ENCODE measurements around the gene SASH1. TPM values are rescaled to one million over a fixed set of nuclear protein-coding genes. Genes with fewer than 3 reads are reported as not detected.
"Not testable (repeated sequence)": the region's sequence is repeated elsewhere in the genome, so short reads cannot be mapped to it uniquely, and the experiment has no call there.

SASH1 gene
- total RNA-seq, 1 experiment from 2014 or later = 33.8 TPM

DNA sequence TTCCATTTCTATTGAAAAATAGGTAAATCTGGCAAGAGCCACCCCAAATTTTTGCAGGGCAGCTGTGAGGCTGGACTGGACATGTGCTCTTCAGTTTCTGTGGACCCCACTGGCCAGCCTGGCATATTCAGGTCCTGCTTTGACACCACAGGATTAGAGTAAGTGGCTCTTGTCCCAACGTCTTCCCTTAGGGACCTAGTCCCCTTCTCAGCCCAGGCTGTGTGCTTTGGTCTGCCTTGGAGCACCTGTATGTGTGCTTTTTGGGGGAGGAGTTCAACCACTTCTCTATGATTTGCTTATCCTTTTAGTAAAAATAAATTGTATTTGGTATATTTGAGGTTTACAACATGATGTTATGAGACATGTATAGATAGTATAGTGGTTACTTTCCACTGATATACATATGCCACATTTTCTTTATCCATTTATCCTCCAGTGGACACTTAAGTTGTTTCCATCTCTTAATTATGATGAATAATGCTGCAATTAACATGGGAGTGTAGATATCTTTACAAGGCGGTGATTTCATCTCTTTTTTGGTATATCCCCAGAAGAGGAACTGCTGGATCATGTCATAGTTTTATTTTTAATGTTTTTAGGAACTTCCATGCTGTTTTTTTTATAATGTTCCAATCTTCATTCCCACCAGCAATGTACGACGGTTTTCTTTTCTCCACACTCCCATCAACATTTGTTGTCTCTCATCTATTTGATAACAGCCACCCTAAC lies 236.4 kb downstream of the SASH1 start:
- 0 out of 2 replicates have a peak, but pooled peaks cover 2% of the 10 kb centered on the region for H3K9me3 ChIP-seq (replicated peaks)
- no peaks in the 10 kb centered on the region for H3K36me3 ChIP-seq
- no peaks in the 10 kb centered on the region for H3K27me3 ChIP-seq
- peaks cover 7% of the 10 kb centered on the region; the same call in 1 of the 2 replicates for H3K4me1 ChIP-seq
- peak in 1 of 2 experiments; percentile 31 for DNase-seq
- no peak overlapping the region for H3K4me3 ChIP-seq
- H3K27ac ChIP-seq = no peak overlapping the region

DNA sequence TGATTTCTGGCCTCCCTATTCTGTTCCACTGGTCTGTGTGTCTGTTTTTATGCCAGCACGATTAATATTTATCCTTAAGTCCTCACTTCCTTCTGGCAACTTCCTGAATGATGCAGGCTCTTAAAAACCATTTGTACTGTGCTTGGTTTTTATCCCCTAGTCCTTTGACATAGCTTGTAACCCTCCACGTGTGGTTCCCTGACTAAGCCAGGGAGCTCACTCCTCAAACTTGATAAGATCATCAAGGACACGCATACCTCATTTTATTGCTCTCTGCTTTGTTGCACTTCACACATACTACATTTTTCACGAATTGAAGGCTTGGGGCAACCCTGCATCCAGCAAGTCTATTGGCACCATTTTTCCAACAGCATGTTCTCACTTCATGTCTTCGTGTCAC lies 237.8 kb downstream of the SASH1 start:
- Histone ChIP-seq H3K4me3 (no peak overlapping the region), H3K27ac (no peak overlapping the region), H3K27me3 (no peaks in the 10 kb centered on the region), H3K9me3 (replicated peaks) (peaks cover 3% of the 10 kb centered on the region; the same call in 1 of the 2 replicates), H3K4me1 (peaks cover 7% of the 10 kb centered on the region; the same call in 1 of the 2 replicates), H3K36me3 (no peaks in the 10 kb centered on the region)
- DNase-seq = no peak

DNA sequence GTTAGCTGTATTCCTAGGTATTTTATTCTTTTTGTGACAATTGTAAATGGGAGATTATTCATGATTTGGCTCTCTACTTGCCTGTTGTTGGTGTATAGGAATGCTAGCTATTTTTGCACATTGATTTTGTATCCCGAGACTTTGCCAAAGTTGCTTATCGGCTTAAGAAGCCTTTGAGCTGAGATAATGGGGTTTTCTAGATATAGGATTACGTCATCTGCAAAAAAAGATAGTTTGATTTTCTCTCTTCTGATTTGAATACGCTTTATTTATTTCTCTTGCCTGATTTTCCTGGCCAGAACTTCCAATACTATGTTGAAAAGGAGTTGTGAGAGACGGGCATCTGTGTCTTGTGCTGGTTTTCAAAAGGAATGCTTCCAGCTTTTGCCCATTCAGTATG lies 241.0 kb downstream of the SASH1 start:
- H3K36me3 ChIP-seq = no peaks in the 10 kb centered on the region
- H3K27me3 ChIP-seq = no peaks in the 10 kb centered on the region
- H3K4me1 ChIP-seq = peaks cover 7% of the 10 kb centered on the region; the same call in 1 of the 2 replicates
- DNase-seq = no peak
- H3K9me3 ChIP-seq (replicated peaks) = peaks cover 8% of the 10 kb centered on the region
- no peak overlapping the region for H3K27ac ChIP-seq
- no peak overlapping the region for H3K4me3 ChIP-seq

DNA sequence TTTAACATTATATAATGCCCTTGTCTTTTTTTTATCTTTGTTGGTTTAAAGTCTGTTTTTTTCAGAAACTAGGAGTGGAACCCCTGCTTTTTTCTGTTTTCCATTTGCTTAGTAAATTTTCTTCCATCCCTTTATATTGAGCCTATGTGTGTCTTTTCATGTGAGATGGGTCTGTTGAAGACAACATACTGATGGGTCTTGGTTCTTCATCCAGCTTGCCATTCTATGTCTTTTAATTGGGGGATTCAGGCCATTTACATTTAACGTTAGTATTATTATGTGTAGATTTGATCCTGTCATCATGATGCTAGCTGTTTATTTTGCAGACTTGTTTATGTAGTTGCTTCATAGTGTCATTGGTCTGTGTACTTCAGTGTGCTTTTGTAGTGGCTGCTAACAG lies 243.0 kb downstream of the SASH1 start:
- DNase-seq; H3K4me1 ChIP-seq; H3K9me3 ChIP-seq (replicated peaks); H3K36me3 ChIP-seq; H3K4me3 ChIP-seq; H3K27me3 ChIP-seq; H3K27ac ChIP-seq: not testable (repeated sequence)

DNA sequence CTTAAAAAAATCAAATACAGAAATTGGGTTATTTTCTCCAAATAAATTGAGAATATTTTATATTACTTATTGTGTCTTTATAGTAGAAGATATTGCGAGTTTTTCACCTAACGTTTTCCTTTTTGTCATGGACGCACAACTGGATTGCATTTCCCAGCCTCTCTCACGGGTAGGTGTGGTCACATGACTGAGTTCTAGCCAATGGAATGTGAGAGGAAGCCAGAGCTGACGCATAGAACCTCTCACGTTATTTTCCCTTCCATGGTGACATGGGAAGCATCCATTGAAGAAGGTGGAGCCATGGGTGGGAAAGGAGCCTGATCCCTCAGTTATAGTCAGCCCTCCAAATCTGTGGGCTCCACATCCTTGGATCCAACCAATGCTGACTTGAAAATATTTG lies 248.2 kb downstream of the SASH1 start:
- no peaks in the 10 kb centered on the region for H3K36me3 ChIP-seq
- peak in 1 of 2 experiments; percentile 21 for DNase-seq

DNA sequence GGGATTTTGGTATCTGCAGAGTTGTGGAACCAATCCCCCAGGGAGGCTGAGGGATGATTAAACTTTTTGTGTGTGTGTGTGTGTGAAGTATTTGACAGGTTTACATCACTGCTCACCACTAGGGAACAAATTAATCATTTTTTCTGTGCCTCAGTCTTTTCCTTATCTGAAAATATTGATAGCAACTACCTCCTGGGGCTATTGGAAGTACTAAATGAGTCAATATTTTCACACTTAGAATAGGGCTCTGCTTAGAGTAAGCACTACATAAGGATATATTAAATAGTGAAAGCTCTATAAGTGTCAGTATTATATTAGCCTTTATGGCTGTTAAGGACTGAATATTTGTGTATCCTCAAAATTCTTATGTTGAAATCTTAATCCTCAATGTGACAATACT lies 249.0 kb downstream of the SASH1 start:
- no peak for DNase-seq
- H3K9me3 ChIP-seq (replicated peaks) = no peaks in the 10 kb centered on the region
- H3K4me3 ChIP-seq = no peak overlapping the region
- H3K4me1 ChIP-seq = 0 out of 2 replicates have a peak, but pooled peaks cover 10% of the 10 kb centered on the region
- no peak overlapping the region for H3K27ac ChIP-seq
- H3K36me3 ChIP-seq = no peaks in the 10 kb centered on the region
- H3K27me3 ChIP-seq = no peaks in the 10 kb centered on the region

More for the DNA sequence above, 248.2 kb downstream of the SASH1 start:
- H3K27me3 ChIP-seq = no peaks in the 10 kb centered on the region
- H3K9me3 ChIP-seq (replicated peaks) = peaks cover under 1% of the 10 kb centered on the region
- 0 out of 2 replicates have a peak, but pooled peaks cover 10% of the 10 kb centered on the region for H3K4me1 ChIP-seq
- no peak overlapping the region for H3K27ac ChIP-seq
- H3K4me3 ChIP-seq = no peak overlapping the region

DNA sequence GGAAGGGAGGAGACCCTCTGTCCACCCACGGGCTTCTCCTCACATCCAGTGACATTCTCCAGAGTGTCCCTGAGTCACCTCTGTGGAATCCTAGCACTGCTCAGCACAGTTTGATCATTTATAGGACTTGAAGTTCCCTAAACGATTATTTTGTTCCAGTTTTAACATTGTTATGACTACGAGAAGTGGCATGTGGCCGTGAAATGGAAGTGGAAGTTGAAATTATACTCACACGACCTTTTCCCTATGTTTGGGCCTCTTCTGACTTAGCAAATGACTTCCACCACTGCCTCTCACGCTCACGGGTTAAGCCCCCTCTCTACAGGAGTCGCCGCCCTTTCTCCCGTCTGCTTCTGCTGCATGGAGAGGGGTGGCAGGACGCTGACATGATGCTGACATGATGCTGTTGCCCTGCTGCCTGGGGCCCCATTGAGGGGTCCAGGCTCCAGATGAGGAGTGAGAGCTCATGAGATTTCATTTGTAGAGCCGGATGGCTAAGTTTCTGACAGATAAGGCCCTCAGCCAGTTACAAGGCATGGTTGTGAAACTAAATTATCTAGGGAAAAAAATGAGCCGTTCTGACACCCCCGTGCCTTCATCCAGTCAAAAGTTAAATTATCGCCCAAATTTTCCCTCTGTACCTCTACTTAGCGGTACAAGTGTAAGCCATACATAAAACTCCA lies 250.6 kb downstream of the SASH1 start:
- no peaks in the 10 kb centered on the region for H3K27me3 ChIP-seq
- no peaks in the 10 kb centered on the region for H3K36me3 ChIP-seq
- 0 out of 2 replicates have a peak, but pooled peaks cover 10% of the 10 kb centered on the region for H3K4me1 ChIP-seq
- DNase-seq = no peak
- no peaks in the 10 kb centered on the region for H3K9me3 ChIP-seq (replicated peaks)
- H3K27ac ChIP-seq = no peak overlapping the region
- H3K4me3 ChIP-seq = no peak overlapping the region

DNA sequence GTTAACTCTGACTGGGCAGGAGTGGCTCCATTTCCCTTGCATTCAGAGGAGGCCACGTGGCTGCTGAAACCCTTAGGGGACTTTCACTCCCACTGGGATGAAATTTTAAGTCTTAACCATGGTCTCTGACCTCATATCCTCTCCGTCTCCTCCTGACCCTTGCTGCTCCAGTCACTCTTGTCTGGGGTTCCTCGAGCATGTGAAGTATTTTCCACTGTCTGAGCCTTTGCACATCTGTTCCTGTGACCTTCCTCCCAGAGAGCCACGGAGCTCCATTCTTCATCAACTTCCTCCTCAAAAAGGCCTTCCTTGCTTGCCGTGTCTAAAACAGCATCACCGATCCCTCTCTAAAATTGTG lies 251.2 kb downstream of the SASH1 start:
- H3K27ac ChIP-seq = no peak overlapping the region
- DNase-seq = no peak
- no peak overlapping the region for H3K4me3 ChIP-seq
- 0 out of 2 replicates have a peak, but pooled peaks cover 10% of the 10 kb centered on the region for H3K4me1 ChIP-seq
- H3K27me3 ChIP-seq = no peaks in the 10 kb centered on the region
- H3K36me3 ChIP-seq = no peaks in the 10 kb centered on the region
- H3K9me3 ChIP-seq (replicated peaks) = no peaks in the 10 kb centered on the region

DNA sequence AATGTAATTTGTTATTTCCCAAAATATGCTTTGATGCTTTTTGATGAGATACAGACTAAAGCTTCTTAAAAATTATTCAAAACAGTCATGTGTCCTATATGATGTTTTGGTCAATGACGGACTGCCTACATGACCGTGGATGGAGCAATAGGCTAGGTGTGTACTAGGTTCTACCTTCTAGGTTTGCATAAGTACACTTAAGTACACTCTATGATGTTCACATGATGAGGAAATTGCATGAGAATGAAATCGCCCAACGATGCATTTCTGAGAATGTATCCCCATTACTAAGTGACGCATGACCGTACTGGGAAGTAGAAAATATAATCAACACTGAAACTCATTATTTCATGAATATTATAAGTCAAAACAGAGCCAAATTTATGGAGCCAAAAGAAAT lies 252.9 kb downstream of the SASH1 start:
- Histone ChIP-seq H3K27me3 (no peaks in the 10 kb centered on the region), H3K36me3 (no peaks in the 10 kb centered on the region), H3K27ac (no peak overlapping the region), H3K4me3 (no peak overlapping the region), H3K4me1 (0 out of 2 replicates have a peak, but pooled peaks cover 10% of the 10 kb centered on the region), H3K9me3 (replicated peaks) (no peaks in the 10 kb centered on the region)
- no peak for DNase-seq

DNA sequence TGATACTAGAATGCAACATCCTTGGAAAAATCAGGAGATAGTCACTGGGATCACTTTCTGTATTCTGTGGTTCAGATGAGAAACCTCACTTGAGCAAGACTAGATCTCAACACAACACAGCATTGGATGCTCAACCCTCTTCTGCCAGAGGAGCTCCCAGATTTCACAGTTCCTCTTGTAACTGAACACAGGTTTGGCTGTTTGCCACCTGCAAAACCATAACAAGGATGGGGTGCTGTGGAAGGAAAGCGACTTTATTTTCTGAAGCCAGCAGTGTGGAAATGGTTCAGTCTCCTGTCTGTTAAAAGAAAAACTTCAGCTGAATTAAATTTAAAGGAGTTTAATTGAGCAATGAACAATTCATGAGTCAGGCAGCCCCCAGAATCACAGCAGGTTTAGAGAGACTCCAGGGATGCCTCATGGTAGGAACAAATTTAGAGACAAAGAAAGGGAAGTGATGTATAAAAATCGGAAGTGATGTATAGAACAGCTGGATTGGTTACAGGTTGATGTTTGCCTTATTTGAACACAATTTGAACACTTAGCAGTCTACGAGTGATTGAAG lies 254.3 kb downstream of the SASH1 start:
- Histone ChIP-seq H3K4me3 (no peak overlapping the region), H3K36me3 (no peaks in the 10 kb centered on the region), H3K27me3 (no peaks in the 10 kb centered on the region), H3K9me3 (replicated peaks) (no peaks in the 10 kb centered on the region), H3K4me1 (0 out of 2 replicates have a peak, but pooled peaks cover 10% of the 10 kb centered on the region), H3K27ac (no peak overlapping the region)
- DNase-seq = no peak

DNA sequence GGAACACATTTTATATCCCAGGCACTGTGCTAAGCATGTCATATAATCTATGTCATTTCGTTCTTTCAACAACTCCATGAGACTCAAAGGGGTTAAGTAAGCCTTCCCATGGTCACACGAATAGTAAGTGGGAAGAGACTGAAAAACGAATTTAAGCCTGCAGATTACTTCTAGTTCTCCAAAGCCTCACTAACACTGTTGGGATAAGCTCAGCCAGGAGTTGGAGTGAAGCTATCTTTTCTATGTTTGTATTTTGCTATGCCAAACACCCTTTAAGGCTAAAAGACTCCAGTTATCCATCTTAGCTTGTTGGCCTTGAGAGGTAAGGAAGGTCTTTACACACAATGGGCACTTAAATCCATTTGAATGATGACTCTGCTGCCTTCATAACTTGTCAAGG lies 256.1 kb downstream of the SASH1 start:
- Histone ChIP-seq H3K27me3 (no peaks in the 10 kb centered on the region), H3K36me3 (no peaks in the 10 kb centered on the region), H3K4me3 (no peak overlapping the region), H3K9me3 (replicated peaks) (no peaks in the 10 kb centered on the region), H3K27ac (no peak overlapping the region), H3K4me1 (0 out of 2 replicates have a peak, but pooled peaks cover 2% of the 10 kb centered on the region)
- DNase-seq = no peak

DNA sequence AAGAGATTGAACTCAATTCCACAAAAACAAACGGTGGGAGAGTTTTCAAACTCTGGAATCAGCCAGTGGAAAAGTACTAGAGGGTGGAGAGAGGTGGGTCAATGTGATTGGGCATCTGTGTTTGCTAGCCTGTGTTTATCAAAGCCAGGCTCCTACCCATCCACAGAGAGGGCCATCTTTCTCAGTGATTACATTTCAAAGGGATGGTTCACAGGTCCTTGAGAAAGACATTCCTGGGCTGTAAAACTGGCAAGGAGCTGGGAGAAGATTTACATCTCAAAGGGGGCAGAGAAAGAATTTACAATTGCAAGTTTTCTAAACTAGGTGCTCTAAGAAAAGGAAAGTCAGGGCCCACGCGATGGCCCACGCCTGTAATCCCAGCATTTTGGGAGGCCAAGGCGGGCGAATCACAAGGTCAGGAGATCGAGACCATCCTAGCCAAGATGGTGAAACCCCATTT lies 257.4 kb downstream of the SASH1 start:
- no peak for DNase-seq
- Histone ChIP-seq H3K27ac (no peak overlapping the region), H3K4me1 (no peaks in the 10 kb centered on the region), H3K27me3 (no peaks in the 10 kb centered on the region), H3K4me3 (no peak overlapping the region), H3K9me3 (replicated peaks) (no peaks in the 10 kb centered on the region), H3K36me3 (no peaks in the 10 kb centered on the region)
